Sciatic nerve (tissue), 2 donors: Measurements from ENCODE around the gene STRADA. TPM values are rescaled to one million over a fixed set of nuclear protein-coding genes. Genes with fewer than 3 reads are reported as not detected.

Experiments
- ATAC-seq: fragments of 200-7000 bp; cut with Tn5 transposase; one replicate; pipeline ENCODE4 v1.9.1; 2020; ENCODE audit warnings: mild to moderate bottlenecking, moderate library complexity
- DNase-seq: peaks from one replicate; pipeline ENCODE4 v3.0.0-alpha.2; 2020; ENCODE audit warnings: low spot score
- intact Hi-C: fragments of 100-400 bp; cut with DNase I; formaldehyde crosslinking; loops from one replicate; pipeline ENCODE4 v1.14.2; 2022
- total RNA-seq: library from RNA; stranded (reverse); fragmentation: NEBNext Ultra II Directional; extraction: Animal tissue kit (Norgen Biotek cat#: 25700); gene quantifications from one replicate; pipeline ENCODE4 v1.2.1, GENCODE V29; 2021
- donor health status: DM: no; HTN: no; CAD: no.
- donor health status: DM: no; HTN: no; CAD: no.

Gene STRADA
- total RNA-seq, 1 donor from 2014 or later, result 54.3 TPM

DNA sequence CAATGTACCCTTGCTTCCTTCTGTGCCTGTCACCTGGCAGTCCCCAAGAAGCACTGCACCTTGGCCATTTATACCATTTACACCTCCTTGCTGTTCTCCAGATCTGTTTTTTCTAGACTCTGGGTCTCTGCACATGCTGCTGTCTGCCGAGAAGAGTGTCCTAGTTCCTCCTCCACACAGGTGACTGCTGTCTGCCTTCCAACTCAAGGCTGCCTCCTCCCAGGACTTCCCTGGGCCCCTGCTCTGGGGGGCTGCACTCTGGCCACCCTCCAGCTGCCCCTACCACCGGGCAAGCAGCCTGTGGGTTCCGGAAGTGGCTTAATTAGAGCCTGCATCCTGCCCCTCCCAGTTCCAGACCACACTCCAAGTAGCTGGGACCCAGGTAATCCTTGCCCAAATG lies 35.9 kb downstream of the STRADA start:
- DNase-seq (no peak), ATAC-seq (no peak)
- intact Hi-C loops, result no loop called here

DNA sequence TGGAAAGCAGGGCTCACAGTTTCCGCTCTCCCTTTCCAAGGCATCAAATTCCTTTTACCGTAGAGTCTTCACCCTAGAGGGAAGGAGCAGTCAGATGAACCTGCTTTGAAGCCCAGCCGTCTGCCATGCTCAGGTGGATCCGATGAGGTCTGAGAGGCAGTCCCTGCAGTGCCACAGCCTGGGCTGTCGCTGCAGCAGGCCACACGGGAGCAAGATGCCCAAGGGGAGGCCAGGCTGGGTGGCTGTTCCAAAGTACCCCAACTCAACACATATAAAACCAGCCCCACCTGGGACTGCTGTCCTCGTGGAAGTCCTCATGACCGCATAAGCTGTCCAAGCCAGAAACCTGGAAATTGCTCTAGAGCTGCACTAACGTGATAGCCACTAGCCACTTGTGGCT lies 36.8 kb downstream of the STRADA start:
- intact Hi-C loops, result no loop called here

DNA sequence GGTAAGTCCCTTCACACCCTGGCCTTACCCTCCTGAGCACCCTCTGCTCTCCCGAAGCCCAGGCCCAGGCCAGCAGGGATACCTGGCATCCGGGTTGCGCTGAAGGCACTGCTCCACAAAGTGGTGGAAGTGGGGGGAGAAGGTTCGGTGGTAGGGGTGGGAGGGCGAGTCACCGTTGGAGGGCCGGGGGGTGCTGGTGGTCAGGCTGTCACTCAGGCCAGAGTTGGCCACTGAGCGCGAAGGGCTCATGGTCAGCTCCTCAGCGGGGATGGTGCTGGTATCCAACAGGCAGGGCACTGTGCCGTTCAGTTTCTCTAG lies 37.4 kb downstream of the STRADA start:
- ATAC-seq (no peak), DNase-seq (no peak)
- intact Hi-C loops, result no loop called here

More for the DNA sequence above, 36.8 kb downstream of the STRADA start:
- ATAC-seq (no peak), DNase-seq (no peak)

DNA sequence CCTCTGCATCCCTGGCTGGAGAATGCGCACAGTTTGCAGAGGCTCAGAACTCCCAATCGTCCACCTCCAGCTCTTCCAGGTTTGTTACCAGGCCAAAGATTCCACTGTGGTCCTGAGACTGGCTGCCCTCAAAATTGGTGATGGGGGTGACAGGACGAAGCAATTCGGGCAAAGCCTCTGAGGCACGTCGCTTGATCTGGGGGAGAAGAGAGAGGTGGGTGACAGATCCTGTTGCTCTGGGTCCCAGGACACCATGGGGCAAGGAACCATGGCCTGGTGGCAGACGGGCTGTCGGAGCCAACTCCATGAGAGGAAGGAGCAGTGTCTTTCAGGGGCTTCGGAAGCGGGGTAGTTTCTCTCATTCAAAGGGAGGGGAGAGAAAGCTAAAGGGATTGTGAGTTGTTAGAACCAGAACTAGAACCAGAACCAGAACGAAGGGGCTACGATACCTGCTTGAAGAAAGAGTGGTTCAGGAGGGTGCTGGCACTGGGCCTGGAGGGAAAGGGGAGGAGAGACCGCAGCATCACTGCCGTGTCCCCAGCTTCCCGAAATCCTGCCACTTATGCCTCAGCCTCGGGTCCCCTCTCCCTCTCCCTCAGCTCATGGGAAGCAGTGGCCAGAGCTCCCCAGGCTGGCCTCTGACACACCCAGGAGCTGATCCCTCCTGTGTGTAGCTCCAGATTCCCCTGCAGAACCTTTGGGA lies 37.9 kb downstream of the STRADA start:
- intact Hi-C loops, result no loop called here
- ATAC-seq (no peak), DNase-seq (no peak)

DNA sequence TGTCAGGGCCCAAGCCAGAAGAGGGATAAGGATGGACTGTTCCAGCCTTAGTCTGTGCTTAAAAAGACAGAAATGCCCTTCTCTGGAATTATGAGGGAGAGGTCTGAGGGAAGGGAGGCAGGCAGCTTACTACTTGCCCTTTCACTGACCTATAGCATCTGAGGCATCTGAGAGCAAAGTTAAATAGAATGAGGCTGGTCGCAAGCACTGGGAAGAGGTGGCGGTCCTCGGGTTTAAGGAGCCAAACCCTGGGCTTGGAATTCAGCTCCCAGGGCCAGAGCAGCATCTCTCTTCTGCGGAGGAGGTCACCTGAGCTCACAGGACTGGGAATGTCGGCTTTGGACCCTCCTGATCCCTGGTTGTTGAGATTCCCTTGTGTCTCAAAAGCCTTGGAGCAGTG lies 38.6 kb downstream of the STRADA start:
- intact Hi-C loops, result no loop called here
- DNase-seq, result peak; percentile 42
- ATAC-seq, result no peak

DNA sequence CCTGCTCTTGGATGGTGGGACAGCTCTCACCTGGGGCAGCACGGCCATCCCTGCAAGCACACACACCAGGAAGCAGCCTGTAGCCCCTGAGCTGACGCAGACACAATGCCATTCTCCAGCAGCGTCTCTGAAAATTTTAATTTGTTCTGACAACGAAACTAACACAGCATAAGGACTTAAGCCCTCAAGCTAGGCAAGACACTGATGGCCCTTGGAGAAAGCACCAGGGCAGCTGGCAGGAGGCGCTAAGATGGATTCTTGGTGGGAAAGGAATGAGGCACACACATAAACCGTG lies 38.9 kb downstream of the STRADA start:
- DNase-seq (peak; percentile 15), ATAC-seq (no peak)
- intact Hi-C loops, result no loop called here

DNA sequence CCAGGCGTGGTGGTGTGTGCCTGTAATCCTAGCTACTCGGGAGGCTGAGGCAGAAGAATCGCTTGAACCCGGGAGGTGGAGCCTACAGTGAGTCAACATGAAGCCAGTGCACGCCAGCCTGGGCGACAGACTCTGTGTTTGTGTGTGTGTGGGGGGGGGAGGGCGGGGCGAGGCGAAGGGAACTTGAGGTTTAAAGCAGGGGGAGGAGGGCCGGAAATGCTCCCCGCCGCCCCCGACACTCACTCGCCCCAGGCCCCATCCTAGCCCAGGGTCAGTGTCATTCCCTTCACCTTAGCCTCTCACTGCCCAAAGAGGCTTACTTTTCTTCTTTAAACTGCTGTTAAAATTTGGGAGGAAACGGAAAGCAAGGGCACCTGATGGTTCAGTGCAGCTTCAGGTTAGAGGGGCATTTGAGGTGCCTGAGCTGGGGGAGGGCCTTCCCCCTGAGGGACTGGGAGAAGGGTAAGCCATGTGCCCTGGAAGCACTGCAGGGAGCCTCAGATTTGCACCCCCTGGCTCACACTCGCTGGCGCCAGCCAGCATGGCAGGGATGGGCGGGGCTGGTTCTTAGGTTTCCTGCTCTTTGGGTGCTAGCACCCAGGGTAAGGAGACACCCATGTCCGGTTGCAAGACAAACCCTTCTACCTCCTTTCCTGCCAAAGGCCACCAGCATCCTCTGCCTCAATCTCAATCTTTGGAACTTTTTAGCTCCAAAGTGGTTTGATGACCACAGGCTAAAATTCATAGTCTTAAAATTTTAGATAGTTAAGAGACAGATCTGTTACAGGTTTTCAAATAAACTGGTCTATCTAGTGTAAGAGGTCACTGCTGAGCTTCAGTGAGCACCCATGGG lies 39.5 kb downstream of the STRADA start:
- no peak for ATAC-seq
- intact Hi-C loops, result no loop called here
- peak; percentile 63 for DNase-seq

DNA sequence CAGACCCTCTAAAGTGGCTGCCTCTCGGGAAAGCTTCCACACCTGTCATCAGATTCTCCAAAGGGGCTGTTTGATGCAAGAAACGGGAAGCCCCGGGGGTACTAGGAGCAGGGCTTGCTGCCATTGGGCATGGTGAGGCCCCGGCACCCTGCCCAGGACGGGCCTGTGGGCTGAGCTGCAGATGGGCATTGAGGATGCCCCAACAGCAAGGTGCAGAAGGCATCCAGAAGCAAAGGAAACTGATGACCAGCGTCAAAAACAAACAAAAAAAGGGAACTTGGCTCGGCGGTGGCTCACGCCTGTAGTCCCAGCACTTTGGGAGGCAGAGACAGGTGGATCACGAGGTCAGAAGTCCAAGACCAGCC lies 40.2 kb downstream of the STRADA start:
- ATAC-seq, result no peak
- peak; percentile 54 for DNase-seq
- intact Hi-C loops, result no loop called here

DNA sequence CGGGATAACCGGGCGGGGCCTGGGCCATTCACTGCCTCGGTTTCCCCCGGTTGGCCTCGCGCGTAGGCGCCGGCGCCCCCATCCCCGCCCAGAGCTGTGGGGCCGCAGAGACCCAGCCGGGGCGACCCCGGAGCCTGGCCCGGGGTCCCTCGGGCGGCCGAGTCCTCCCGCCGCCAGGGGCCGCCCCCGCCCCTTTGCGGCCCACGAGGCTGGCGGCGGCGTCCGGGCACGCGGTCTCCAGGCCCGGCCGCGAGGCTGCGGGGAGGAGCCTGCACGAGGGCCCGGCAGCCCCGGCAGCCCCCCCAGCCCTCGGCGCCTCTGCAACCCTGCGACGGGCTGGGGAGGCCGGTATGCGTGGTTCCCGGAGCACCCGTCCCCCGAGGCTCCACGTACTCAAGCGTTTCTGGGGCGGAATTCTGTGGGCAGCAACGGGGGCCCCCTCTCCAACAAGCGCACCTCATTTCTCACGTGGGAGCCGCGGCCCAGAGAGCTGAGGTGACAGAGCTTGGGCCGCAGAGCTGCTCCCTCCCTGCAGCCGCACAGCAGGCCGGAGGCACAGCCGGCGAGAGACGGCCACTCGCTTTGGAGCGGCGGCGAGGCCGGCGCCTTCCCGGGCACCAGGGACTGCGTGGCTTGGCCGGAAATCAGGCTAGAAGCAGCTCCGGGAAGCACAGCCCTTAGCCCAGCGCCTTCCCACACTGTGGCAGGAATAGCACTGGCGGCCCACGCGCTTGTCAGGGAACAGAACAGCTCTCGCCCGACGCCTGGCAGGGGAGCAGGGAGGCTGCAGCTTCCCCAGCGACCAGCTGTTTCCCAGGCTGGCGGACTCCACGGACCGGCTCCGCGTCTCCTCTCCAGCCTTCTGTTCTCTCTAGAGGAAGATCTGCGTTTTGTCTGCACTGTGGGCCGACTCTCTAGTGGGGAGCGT lies 40.8 kb downstream of the STRADA start:
- DNase-seq (peak; percentile 80), ATAC-seq (peak; percentile 61)
- intact Hi-C loops, result no loop called here

DNA sequence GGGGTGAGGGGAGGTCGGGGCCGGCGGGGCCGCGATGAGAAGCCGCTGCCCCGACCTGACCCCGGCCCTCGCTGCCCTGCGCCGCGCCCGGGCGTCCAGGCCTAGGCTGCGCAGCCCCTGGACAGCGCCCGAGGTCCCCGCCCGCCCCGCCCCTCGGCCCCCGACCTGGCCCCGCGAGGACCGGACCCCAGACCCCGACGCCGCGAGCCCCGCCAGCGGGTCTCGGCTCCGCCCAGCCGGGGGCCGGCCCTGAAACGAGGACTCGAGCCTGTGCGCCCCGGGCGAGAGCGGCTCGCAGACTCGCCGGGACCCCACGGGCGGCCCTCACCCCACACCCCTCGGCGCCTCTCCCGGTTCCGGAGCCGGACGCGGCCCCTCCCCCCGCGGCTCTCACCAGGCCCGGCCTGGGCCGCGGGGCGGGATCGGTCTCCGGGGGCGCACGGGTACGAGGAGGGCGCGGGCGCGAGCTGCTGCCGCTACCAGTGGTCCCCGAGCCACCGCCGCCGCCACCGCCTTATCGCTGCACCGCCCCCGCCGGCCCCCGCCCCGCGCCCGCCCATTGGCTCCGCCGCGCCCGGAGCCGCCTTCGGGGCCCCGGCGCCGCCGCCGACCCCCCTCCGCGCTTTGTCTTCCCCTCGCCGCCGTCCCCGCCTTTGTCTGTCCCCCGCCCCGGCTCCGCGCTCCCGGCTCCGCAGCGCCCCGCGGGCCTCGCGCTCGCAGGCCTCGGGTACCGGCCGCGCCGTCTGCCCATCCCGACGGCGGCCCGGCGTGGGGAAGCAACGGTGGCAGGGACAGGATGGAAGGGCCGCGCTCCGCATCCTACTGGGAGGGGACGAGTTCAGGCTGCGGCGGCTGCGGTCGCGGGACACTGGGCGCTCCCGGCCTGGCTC lies 41.7 kb downstream of the STRADA start, which contains the start of gene LIMD2:
LIMD2 (minus strand) TSS at position 488 of the 890 bp plus-strand sequence. CDS start 827 bp downstream, outside the sequence.
- intact Hi-C loops, result no loop called here
- ATAC-seq (no peak), DNase-seq (peak; percentile 80)

DNA sequence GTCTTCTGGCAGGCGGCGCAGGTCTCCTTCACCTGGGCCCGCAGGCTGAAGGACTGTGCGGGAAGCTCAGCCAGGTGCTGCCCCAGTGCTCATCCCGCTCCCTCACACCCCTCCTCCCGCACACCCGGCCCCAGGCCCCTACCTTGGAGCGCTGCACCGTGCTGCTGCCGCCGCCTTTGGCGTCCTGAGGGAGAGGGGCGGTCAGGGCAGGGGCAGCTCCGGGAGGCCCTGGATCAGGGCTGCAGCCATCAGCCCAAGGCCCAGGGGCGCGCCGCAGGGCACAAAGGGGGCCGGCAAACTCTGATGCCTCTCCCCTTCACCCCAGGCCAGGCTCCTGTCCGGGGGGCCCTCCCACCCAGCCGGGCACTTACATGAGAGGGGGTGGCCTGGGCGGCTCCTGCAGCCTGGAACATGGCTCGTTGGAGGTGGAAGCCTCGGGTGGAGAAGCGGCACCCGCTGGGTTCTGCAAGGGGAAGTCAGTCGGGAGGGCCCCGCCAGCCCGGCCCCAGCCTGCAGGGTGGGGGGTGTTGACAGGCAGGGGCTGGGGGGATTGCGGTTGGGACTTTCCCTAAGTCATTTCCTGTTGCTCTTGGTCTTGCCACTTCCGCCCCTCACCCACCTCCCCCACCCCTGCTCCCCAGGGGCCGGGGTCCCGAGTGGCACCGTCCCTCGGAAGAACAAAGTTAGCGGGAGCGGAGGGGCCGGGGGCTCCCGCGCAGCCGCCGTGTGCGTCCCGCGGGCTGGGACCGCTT lies 42.5 kb downstream of the STRADA start:
- ATAC-seq, result peak; percentile 28
- DNase-seq, result peak; percentile 77
- intact Hi-C loops, result no loop called here

DNA sequence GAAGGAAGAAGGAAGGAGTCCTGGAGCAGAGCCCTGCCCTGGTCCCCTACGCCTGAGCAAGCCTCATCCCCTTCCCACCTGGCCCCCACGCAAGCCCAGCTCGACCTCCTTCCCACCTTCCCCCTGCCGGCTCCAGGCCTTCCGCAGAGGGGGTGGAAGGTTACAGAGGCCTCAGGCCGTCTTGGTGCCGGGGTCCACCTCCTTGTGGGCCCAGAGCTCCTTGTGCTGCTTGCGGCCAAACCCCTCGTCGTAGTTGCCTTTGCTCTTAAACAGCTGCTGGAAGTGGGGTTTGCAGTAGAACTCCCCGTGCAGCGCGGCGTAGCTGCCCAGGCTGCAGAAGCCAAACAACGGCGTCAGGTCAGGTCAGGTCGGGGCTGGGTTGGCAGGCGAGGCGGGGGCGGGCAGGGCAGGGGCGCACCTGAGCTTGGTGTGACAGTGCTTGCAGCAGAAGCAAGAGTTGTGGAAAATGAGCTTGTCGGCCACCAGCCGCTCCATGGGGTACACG lies 43.2 kb downstream of the STRADA start:
- DNase-seq (peak; percentile 61), ATAC-seq (no peak)
- intact Hi-C loops, result no loop called here

DNA sequence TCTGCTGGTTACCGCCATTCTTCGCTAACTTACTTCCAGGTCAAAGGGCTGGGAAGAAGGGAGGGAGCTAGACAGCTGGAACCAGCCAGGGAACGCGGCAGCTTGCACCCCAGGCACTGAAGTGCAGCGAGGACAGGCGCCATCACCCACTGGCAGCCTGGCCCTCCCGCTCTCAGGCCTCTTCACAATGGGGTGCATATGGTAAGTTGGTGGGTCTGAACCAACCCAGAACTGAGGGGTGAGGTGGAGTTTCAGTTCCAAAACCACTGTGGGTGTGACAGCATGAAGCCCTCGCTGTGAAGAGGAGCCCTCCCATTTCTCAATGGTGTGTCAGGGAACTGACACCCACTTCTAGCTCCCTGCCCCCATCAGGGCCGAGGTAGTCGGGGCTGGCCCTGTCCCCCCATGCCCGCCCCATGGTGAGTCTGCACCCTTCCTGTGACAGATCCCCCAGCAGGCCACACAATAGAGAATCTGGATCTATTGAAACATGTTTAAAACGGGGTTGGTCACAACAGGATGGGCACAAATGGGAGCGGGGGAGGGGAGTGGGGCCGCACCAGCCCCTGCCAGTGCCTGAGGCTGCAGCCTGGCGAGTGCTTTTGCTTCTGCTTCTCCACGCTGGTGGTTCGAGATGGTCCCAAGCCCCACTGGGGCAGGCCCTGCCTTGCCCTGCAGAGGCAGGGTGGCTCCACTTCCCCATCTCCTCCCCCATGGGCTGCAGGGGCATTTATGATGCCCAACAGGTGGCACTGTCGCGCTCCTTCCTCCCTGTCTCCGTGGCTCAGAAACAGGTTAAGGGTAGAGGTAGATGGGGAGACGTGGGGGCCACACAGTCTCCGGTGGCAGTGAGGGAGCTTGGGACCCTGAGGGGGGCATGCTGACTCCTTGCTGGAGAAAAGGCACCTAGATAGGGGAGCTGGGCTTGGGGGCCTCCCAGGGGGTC lies 44.0 kb downstream of the STRADA start:
- intact Hi-C loops, result no loop called here
- ATAC-seq (peak; percentile 20), DNase-seq (peak; percentile 75)

DNA sequence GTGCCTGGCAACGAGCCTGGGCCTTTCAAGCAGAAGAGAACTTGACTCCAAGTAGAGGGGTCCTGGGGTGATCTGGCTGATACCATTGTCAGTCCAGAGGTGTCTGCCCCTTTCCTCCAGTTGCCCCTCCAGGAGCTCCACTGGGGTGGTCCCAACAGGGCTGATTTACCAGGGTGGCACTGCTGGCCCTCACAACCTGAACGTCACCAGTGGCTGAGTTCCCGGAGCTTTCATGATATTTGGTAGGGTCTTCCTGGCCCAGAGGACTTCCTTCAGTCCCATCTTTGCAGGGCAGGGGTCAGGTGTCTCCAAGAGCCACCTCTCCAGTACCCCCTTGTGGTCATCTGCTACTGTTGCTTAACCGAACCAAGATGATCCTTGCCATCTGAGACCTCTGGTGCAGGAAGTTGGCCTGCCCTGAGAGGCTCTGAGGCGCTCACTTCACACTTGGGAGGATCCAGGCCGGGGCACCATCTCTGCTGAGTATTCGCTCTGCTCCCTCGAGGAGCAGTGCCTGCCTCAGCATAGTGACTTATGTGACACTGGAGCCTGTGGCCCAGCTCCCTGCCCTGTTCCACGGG lies 45.1 kb downstream of the STRADA start:
- ATAC-seq (peak; percentile 2), DNase-seq (peak; percentile 54)
- intact Hi-C loops, result no loop called here

DNA sequence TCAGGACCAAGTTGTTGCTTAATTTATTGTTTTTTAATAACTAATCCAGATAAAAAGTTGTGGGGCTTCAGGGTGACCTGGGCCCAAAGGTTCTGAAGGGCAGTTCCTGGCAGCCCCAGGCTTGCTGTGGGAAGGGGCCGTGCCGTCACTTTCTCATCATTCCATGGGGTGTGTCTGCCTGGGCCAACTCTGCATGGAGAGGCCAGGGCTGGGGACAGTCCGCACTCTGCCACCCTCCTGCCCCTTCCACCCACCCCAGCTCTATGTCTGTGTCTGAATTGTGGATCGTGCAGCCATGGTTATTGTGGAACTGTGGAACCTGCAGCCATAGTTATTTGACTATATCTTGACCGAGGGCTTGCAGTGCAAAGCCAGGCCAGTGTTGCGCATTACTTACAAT lies 45.7 kb downstream of the STRADA start:
- intact Hi-C loops, result no loop called here
- DNase-seq (peak; percentile 47), ATAC-seq (no peak)

DNA sequence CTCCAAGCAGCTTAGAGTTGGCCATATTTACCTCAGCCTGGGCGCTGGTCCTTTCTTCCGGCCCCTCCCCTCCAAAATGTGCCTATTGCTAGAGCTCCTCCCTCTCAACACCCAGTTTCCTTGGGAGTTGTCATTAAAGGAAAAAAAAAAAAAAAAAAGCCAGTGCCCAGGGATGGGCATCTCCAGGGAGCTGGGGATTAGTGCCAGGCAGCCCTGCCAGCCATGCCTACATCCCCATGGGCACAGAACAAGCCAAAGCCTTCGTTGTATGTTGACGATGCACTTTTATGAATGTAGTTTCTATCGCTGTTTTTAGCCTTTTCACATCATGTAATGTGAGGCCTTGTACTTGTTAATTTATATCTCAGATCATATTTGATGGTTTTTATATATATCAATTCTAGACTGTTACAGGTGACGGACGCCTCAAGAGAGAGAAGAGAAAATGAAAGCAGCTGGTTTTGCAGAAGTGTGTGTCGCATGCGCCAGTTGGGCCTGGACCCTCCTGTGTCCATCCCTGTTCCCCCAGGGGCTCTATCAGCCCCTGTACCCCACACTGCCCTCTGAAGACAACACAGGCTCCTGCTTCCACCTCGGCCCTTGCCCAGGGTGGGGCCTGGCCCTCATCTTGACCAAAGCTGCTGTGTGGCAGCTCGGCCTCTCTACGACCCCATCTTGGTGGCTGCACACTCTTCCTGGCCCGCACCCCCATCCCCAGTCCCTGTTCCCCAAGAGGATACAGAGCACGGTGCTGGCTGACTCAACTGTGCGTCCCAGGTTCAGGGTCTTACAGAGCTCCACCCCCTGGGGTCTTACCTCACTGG lies 46.4 kb downstream of the STRADA start:
- intact Hi-C loops, result no loop called here
- ATAC-seq (no peak), DNase-seq (peak; percentile 53)
